ENCODE results near the gene SKAP1.

The SKAP1 gene

DNA sequence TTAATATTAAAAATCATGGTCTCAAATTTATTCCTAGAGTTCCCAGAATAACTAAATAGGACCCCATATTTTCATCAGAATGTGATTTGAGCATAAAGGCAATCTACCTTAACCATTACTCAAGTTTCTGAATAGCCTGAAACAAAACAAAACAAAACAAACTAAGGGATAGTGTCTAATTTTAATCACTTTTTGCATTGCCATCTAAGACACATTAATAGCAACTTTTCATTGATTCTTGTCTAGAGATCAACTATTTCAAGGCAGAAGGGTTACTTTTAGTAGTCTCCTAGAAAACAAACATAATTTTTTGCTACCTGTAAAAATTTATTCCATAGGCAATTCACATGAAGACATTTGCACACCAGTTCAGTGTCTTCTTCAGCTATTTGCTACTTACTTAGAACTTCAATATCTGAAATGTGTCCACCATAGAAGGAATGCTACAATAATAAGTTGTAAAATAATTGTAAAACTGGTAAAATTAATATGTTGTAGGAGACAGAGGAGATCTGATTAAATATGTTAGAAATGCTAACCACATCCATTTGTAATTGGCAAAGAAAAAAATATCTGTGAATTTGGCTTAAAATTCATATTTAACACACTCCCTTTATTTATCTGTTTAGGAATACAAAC, 94.7 kb downstream of the SKAP1 start:
- no peak overlapping the region for H3K4me3 ChIP-seq (ENCODE audit: insufficient read depth, low read length, poor library complexity, severe bottlenecking)
- H3K27ac ChIP-seq (ENCODE audit: low read depth, low read length): no peak overlapping the region
- no peaks in the 10 kb centered on the region for H3K36me3 ChIP-seq (ENCODE audit: low read length)
- no peaks in the 10 kb centered on the region for H3K9me3 ChIP-seq (ENCODE audit: insufficient read depth, low read length)
- no peaks in the 10 kb centered on the region for H4K20me1 ChIP-seq (ENCODE audit: low read depth, low read length)
- no peak overlapping the region for H2AFZ ChIP-seq (ENCODE audit: low read depth, low read length, severe bottlenecking)
- H3K79me2 ChIP-seq (ENCODE audit: insufficient read depth, low read length): no peaks in the 10 kb centered on the region
- no peaks in the 10 kb centered on the region for H3F3A ChIP-seq (ENCODE audit: insufficient read depth)
- no peak overlapping the region for H3K9ac ChIP-seq (ENCODE audit: low read length)
- no peaks in the 10 kb centered on the region for H3K9me2 ChIP-seq (replicated peaks; ENCODE audit: insufficient read depth, low read length)
- no peaks in the 10 kb centered on the region for H3K27me3 ChIP-seq (ENCODE audit: low read length)
- no peak overlapping the region for H3K4me2 ChIP-seq (ENCODE audit: low read depth, low read length, poor library complexity, severe bottlenecking)
- no peak for TF ChIP-seq EZH2phosphoT487 (conservative IDR thresholded peaks at IDR 0.05; ENCODE audit: low read length)
- TF ChIP-seq, protein P1, sequence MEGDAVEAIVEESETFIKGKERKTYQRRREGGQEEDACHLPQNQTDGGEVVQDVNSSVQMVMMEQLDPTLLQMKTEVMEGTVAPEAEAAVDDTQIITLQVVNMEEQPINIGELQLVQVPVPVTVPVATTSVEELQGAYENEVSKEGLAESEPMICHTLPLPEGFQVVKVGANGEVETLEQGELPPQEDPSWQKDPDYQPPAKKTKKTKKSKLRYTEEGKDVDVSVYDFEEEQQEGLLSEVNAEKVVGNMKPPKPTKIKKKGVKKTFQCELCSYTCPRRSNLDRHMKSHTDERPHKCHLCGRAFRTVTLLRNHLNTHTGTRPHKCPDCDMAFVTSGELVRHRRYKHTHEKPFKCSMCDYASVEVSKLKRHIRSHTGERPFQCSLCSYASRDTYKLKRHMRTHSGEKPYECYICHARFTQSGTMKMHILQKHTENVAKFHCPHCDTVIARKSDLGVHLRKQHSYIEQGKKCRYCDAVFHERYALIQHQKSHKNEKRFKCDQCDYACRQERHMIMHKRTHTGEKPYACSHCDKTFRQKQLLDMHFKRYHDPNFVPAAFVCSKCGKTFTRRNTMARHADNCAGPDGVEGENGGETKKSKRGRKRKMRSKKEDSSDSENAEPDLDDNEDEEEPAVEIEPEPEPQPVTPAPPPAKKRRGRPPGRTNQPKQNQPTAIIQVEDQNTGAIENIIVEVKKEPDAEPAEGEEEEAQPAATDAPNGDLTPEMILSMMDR (IDR thresholded peaks at IDR 0.05; ENCODE audit: insufficient read depth, low read length, poor library complexity, severe bottlenecking): no peak

DNA sequence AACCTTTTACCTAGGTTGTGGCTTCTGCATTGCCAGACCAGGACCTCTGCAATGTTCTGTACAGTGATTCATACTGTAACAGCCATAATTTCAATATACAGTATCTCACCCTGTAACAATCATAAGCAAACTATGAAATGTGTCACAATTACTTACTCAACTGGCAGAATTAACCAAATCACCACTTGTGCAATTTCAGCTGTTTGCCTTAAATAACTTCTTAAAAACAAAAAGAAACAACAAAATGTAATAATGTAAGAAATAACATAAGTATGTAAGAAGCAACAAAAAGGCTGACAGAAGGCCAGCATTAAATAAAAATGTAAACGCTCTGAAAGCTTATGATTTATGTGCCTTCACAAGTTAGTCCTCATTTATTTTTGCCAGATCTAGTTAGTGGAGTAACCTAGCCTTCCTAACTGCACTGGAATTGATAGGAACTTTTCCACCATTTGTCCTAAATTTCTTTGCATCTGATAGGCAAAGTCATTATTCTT, 96.9 kb downstream of the SKAP1 start:
- Histone ChIP-seq H3K36me3 (ENCODE audit: low read length) (no peaks in the 10 kb centered on the region), H3F3A (ENCODE audit: insufficient read depth) (no peaks in the 10 kb centered on the region), H3K4me3 (ENCODE audit: insufficient read depth, low read length, poor library complexity, severe bottlenecking) (no peak overlapping the region), H2AFZ (ENCODE audit: low read depth, low read length, severe bottlenecking) (no peak overlapping the region), H4K20me1 (ENCODE audit: low read depth, low read length) (no peaks in the 10 kb centered on the region), H3K9ac (ENCODE audit: low read length) (no peak overlapping the region), H3K9me3 (ENCODE audit: insufficient read depth, low read length) (no peaks in the 10 kb centered on the region), H3K27ac (ENCODE audit: low read depth, low read length) (no peak overlapping the region), H3K79me2 (ENCODE audit: insufficient read depth, low read length) (no peaks in the 10 kb centered on the region), H3K4me2 (ENCODE audit: low read depth, low read length, poor library complexity, severe bottlenecking) (no peak overlapping the region), H3K9me2 (replicated peaks; ENCODE audit: insufficient read depth, low read length) (no peaks in the 10 kb centered on the region), H3K27me3 (ENCODE audit: low read length) (no peaks in the 10 kb centered on the region)
- TF ChIP-seq, protein P1 (IDR thresholded peaks at IDR 0.05; ENCODE audit: insufficient read depth, low read length, poor library complexity, severe bottlenecking): no peak
- TF ChIP-seq EZH2phosphoT487 (conservative IDR thresholded peaks at IDR 0.05; ENCODE audit: low read length): no peak

DNA sequence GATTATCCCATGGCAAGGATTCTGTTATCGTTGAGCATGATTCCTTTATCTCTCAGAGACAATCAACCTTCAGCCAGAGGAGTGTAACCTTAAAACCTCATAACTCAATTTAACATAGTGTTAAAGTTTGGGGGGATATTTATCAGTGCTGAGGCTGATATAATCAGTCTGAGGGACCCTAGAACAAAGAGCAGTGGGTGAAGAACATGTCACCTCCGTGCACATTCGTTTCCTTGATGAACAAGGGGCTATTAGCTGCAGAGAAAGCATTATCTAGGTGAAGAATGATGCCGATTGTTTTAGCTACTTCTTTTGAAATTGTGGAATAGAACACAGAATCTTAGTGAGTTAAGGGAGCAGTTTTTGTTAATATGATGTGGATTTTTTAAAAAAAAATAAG, 99.1 kb downstream of the SKAP1 start:
- Histone ChIP-seq H3K9me2 (replicated peaks; ENCODE audit: insufficient read depth, low read length) (no peaks in the 10 kb centered on the region), H3K27me3 (ENCODE audit: low read length) (no peaks in the 10 kb centered on the region), H3K4me3 (ENCODE audit: insufficient read depth, low read length, poor library complexity, severe bottlenecking) (no peak overlapping the region), H3K9ac (ENCODE audit: low read length) (no peak overlapping the region), H3F3A (ENCODE audit: insufficient read depth) (no peaks in the 10 kb centered on the region), H3K36me3 (ENCODE audit: low read length) (no peaks in the 10 kb centered on the region), H2AFZ (ENCODE audit: low read depth, low read length, severe bottlenecking) (no peak overlapping the region), H4K20me1 (ENCODE audit: low read depth, low read length) (no peaks in the 10 kb centered on the region), H3K4me2 (ENCODE audit: low read depth, low read length, poor library complexity, severe bottlenecking) (no peak overlapping the region), H3K79me2 (ENCODE audit: insufficient read depth, low read length) (no peaks in the 10 kb centered on the region), H3K27ac (ENCODE audit: low read depth, low read length) (no peak overlapping the region), H3K9me3 (ENCODE audit: insufficient read depth, low read length) (no peaks in the 10 kb centered on the region)
- no peak for TF ChIP-seq EZH2phosphoT487 (conservative IDR thresholded peaks at IDR 0.05; ENCODE audit: low read length)
- TF ChIP-seq, protein P1 (IDR thresholded peaks at IDR 0.05; ENCODE audit: insufficient read depth, low read length, poor library complexity, severe bottlenecking): no peak

Measured in SU-DHL-6 (cell line).